T-helper 2 cell (primary cell): ENCODE data around the gene ABI3.
"Not testable (repeated sequence)": the region's sequence is repeated elsewhere in the genome, so short reads cannot be mapped to it uniquely, and the experiment has no call there.

ENCODE experiments used
- DNase-seq, 5 experiments: peaks; one replicate each; pipeline versions ENCODE4 v3.0.0 to v3.0.0-alpha.2; 2012 to 2022
- total RNA-seq, 2 donors: gene quantifications; one replicate each; lab custom pipeline; 2026; lab: John Stamatoyannopoulos, UW

Gene ABI3
- total RNA-seq = 3.4 to 5.0 reads per million in 2 donors

DNA sequence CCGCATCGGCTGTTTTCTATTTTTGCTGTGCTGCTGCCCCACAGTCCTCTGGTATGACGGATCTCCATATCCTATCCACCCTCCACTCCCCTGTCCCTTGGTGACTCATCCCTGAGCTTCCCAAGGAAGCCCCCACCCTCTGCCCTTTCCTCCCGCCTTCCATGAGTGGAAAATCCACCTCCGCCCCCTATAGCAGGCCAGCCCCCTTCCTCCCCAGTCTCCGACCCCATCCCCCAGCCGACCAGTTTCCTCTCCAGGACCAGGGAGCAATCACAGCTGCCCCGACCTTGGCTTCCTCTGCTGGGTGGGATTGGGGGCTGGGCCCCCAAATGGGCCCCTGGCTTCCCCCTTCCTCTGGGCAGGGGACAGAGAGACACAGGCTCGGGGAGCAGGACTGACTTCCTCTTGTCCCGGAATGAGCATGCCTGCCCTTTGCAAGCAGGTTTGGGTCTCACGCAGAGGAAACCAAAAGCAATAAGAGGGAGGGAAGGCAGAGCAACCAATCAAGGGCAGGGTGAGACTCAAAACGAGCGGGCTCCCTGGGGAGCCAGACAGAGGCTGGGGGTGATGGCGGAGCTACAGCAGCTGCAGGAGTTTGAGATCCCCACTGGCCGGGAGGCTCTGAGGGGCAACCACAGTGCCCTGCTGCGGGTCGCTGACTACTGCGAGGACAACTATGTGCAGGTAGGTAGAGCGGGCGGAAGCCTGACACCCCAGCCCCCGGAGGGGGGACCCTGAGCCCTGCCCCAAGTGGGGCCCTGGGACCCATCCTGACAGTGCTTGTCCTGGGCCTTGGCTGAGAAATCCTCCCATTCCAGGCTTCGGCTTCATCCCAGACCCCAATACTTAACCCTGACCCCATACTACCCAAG lies at the start of gene ABI3, which contains the start of gene GNGT2:
ABI3 (plus strand) TSS at position 550 of the 872 bp plus-strand sequence; CDS start at position 568, 18 bp downstream.
GNGT2 (minus strand) TSS at position 417 of the 872 bp plus-strand sequence. CDS start 3,152 bp downstream, outside the sequence.
- peak in 4 of 5 experiments; percentile 28 to 88 (median 54) for DNase-seq

DNA sequence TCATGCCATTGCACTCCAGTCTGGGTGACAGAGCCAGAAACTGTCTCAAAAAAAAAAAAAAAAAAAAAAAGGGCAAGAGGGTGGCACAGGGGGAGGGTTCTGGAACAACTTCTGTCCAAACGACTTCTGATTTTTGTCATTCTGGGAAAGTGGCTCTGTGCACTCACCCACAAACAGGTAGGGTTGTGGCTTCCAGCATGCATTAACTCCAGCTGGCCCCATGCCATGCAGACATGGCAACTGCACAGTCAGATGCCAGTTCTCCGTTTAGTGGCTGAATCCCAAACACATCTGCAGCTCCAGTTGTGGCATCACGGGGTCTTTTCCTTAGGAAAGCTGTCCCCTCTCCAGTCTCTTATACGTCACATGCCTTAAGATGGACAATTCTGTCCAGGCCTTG lies 47.6 kb upstream of the ABI3 start:
- no peak for DNase-seq

- no peak for DNase-seq
Measured at GRCh38 chr17:49165143-49165542, 45.4 kb upstream of the ABI3 start.

DNA sequence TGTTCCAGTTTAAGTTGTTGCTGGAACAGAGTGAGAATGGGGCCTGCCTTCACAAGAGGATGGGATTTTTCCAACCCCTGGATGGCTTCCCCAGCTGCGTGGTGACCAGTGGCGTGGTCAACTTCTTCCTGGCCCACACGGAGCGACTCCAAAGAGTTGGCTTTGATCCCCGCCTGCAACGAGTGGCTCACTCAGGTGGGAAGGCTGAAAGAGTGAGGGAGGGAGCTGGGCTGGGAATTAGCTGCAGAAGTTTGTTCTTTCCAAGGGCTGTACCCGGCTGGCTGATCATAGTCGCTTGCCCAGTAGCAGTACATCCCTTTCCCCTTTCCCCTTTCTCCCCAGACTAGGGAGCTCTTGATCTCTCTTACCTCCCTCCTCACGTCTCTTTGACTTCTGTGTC lies 41.8 kb upstream of the ABI3 start:
- no peak for DNase-seq

DNA sequence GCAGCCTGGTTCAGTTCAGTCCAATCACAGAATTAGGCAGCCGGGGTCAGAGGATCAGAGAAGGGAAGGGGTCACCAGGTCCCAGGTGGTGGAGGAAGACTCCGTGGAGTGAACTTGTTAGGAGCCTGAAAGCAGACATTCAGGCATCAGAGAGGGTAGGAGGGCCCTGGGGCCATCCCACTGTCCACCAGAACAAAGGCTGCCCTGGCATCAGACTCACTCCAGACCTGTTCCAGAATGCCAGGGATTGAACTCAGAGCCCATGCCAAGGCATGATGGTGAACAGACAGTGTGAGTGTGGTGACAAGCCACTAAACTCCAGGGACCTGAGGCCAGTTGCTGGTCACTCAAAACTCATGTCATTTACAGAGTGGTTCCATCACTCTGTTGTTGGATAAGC lies 40.3 kb upstream of the ABI3 start:
- DNase-seq = no peak

DNA sequence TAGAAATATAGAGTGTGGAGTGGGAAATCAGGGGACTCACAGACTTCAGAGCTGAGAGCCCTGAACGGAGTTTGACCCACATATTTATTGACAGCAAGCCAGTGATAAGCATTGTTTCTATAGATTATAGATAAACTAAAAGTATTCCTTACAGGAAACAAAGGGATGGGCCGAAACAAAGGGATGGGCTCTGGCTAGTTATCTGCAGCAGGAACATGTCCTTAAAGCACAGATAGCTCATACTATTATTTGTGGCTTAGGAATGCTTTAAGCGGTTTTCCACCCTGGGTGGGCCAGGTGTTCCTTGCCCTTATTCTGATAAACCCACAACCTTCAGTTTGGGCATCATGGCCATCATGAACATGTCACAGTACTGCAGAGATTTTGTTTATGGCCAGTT lies 39.8 kb upstream of the ABI3 start:
- DNase-seq = not testable (repeated sequence)

- not testable (repeated sequence) for DNase-seq
Measured at GRCh38 chr17:49175978-49176377, 34.5 kb upstream of the ABI3 start.

DNA sequence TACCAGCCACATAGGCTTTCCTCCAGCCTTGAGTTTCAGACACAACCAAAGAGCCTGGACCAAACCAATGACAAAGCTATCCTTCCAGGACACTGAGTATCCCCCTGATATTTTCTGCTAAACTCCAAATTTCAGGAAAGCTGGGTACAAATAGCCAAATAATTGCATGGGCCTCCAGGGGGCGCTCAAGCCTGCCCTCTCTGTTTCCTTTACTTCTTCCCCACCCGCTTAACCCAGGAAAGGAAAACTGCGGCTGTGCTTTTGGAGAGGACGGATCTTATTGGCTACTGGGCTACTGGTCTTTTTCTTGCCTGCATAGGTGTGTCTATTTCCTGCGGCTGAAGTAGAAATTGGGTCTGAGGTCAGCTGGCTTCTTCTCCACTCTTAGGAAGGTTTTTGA lies 30.2 kb upstream of the ABI3 start:
- peak; percentile 35 to 50 (median 49) for DNase-seq

DNA sequence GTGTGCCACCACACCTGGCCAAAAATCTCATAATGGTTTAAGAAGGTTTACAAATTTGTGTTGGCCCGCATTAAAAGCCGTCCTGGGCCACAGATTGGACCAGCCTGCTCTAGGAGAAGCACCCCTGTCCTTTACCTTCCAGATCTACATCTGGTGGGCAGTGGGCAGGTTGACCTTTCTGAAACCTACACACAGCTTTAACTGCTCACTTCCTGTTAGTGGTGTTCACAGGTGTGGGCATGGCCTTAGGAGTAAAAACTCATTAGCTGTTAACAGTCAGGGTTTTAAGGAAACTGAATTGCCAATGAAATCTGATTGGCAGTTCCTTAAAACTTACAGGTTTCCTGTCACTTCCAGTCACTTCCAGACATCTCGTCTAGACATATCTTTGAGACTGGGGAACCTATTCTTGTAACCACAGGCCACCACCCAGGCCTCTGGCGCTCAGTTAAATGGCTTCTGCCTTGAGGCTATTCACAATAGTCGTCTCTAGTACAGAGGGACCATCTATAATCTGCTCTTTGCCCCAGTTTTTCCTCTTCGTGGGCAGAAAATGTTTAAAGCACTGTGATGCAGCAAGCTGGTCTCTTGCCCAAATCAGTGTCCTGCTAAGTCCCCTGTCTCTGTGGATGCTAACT lies 29.4 kb upstream of the ABI3 start:
- no peak for DNase-seq

DNA sequence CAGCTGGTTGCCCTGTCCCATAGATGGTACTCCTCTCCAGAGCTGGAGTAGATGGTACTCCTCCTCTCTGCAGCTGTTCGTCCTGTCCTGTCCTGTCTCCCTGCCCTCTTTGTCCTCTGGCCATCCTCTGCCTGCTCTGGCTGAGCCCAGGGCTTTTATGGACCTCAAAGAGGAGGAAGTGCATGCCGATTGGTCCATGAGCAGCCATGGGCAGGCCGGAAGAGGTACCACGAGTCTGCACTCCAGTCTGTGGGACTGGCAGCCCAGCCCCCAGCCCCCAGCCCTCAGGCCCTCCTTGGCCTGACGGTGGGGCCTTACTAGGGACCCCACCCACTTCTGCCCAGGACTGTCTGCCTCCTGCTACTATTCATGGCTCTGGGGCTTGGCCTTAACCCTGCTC lies 27.2 kb upstream of the ABI3 start:
- DNase-seq = no peak

DNA sequence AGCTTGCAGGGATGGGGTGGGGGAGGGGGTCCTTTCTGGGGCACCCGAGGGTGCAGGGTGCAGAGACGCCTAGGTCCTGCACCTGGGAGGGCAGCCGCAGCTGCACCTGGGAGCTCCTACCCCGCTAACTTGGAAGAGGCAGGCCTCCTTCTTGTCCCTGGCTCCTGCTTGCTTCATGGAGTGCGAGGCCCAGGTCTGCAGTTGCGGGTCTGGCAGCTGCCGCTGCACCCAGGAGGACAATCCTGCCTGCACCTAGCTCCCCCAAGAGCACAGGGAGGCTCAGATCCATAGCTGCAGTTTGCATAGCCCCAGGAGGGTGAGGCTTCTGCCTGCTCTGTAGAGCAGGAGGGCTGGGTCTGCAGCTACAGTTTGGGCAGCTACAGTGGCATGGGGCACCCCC lies 26.7 kb upstream of the ABI3 start:
- no peak for DNase-seq

DNA sequence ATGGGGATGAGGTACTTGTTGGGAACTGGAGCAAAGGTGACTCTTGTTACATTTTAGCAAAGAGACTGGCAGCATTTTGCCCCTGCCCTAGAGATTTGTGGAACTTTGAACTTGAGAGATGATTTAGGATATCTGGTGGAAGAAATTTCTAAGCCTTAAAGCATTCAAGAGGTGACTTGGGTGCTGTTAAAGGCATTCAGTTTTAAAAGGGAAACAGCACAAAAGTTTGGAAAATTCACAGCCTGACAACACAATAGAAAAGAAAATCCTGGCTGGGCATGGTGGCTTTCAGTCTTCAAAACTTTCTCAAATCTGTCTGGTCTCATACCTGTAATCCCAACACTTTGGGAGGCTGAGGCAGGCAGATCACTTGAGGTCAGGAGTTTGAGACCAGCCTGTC lies 26.0 kb upstream of the ABI3 start:
- not testable (repeated sequence) for DNase-seq

GRCh38 chr17:49185381-49185780 lies 25.1 kb upstream of the ABI3 start:
- not testable (repeated sequence) for DNase-seq

DNA sequence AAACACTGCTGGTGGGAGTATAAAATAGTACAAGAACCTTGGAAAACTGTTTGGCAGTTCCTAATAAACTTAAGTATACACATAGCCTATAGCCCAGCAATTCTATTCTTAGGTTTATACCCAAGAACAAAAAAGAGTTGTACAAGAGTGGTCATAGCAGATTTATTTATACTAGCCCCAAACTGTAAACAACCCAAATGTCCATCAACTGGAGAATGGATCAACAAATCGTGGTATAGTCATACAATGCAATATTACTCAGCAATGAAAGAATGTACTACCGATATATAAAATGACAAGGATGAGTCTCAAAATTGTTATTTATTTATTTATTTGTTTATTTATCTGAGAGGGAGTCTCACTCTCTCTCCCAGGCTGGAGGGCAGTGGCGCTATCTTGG lies 23.2 kb upstream of the ABI3 start:
- no peak for DNase-seq

GRCh38 chr17:49190932-49191331 lies 19.6 kb upstream of the ABI3 start:
- DNase-seq = peak in 1 of 5 experiments; percentile 31

DNA sequence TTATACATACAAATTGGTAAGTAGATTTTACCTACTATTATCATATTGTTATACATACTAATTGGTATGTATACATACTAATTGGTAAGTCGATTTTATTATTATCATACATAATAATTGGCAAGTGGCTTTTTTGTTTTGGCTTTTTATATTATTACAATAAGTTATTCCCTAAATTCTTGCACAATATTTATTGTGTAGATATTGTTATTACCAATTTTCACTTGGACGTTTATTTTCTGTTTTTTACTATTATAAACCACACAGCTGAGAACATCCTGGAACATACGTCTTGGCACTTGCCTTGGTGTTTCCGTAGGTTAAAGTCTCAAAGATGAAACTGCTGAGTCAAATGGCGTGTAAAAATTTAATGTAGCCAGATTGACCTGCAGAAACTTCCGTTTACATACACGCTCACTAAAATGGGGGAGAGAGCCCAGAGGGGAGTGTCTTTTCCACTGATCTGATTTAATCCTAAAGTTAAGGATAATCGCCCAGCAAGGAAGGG lies 19.0 kb upstream of the ABI3 start:
- peak in 1 of 5 experiments; percentile 88 for DNase-seq

DNA sequence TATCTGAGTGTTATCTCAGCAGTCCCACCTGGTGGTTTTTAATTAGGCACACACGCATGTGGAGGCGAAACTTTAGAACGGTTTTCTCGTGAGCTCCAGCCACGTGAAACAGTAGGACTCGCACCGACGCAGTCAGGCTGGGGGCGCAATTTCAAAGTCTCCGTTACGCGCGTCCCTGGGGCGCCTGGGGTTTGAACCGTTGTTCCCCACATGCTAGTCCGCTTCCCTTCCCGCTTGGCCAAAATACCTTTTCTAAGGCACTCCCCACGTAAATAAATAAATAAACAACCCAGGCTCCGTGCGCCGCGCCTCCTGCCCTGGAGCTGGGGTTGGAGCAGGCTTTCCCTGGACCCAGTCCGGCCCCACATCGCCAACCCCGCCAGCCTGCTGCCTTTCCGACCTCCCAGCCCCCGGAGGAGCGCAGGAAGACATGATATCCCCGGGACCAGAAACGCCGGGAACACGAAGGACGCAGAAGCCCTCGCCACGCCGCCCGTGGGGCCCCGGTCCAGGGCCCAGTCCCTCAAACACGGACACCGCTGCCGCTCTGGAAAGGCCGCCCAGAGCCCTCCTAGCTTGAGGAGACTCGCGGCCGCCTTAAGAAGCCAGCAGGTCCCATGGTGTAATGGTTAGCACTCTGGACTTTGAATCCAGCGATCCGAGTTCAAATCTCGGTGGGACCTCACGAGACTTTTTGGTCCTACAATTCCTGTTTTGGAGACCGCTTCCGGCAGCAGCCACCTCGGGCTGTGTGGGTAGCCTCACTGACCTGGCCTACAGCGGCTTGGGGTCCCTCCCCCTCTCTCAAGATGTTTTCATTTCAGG lies 18.4 kb upstream of the ABI3 start:
- DNase-seq = peak; percentile 72 to 91 (median 77)

DNA sequence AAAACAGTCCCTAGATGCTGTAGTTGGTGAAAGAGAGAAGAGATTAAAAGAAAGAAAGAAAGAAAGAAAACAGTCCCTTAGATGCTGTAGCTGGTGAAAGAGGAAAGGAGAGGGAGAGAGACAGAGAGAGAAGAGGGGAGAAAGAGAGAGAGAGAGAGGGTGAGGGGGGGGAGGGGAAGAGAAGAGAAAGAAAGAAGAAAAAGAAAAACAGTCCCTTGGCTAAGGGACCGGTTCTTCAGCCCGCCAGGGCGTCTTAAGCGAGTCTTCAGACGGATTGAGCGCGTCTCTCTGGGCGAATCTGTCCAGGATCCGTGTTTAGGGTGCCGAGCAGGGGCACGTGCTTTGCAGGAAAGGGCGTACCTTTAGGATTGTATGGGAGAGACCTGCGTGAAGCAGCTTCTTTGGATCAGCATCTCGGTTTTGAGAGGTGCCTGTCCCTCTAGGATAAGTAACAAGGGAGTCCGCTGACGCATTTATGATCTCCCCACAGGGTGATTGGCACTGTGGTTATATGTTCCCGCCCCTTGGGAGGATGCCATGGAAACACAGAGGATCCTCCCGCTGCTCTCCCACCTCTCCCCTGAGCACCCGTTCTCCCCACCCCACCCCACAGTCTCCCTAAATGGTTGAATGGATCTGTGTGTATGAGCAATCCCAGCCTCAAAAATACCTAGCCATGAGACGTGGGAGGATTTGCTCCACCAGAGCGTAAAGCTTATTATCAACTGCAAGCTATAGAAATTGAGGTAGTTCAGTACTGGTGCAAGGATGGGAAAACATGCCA lies 16.8 kb upstream of the ABI3 start:
- peak in 1 of 5 experiments; percentile 54 for DNase-seq

- no peak for DNase-seq
Measured at GRCh38 chr17:49194297-49194607, 16.3 kb upstream of the ABI3 start.

GRCh38 chr17:49195751-49196150 lies 14.8 kb upstream of the ABI3 start:
- peak in 1 of 5 experiments; percentile 71 for DNase-seq

DNA sequence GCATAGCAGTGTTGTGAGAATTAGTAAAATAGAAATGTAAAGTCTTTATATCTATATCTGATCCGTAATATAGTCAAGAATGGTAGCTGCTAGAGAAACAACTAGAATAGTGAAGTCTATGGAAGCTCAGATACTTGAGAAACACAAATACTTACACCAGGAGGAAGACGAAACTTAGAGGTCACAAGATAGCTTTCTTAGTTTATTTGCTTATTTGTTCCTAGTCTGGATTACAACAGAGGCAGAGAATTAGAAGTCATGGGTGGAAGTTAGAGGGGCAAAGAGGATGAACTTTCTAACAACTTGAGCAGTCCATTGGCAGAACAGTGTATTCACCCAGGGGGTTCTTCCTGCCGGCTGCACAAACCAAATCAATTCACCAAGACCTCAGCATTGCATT lies 14.0 kb upstream of the ABI3 start:
- no peak for DNase-seq
